IPS-20b (cell line): ENCODE measurements around the gene AMFR.

ENCODE experiments used
- H3K27ac ChIP-seq: one replicate; pipeline ENCODE4 v1.5.1; 2013; ENCODE audit warnings: low read length
- H3K27me3 ChIP-seq: 2 replicates; pipeline ENCODE4 v1.6.1; 2013; ENCODE audit warnings: mild to moderate bottlenecking, low read length, inconsistent platforms; ENCODE audit not compliant: insufficient read depth
- H3K36me3 ChIP-seq: 2 replicates; pipeline ENCODE4 v1.6.1; 2013; ENCODE audit warnings: low read depth, mild to moderate bottlenecking, inconsistent platforms, low read length, moderate library complexity; ENCODE audit not compliant: insufficient read depth
- H3K4me1 ChIP-seq: 2 replicates; pipeline ENCODE4 v1.6.1; 2013; ENCODE audit warnings: mild to moderate bottlenecking, control low read depth, inconsistent platforms, low read length, moderate library complexity; ENCODE audit not compliant: insufficient read depth
- H3K4me3 ChIP-seq: 2 replicates; pipeline ENCODE4 v1.5.1; 2013; ENCODE audit warnings: mild to moderate bottlenecking, low read length, inconsistent platforms
- H3K9ac ChIP-seq: 2 replicates; pipeline ENCODE4 v1.6.1; 2013; ENCODE audit warnings: low read depth, mild to moderate bottlenecking, inconsistent platforms, low read length, moderate library complexity
- H3K9me3 ChIP-seq: 2 replicates; pipeline ENCODE4 v1.6.1; 2013; ENCODE audit warnings: mild to moderate bottlenecking, low read depth, low read length, inconsistent platforms; ENCODE audit not compliant: insufficient read depth

Gene AMFR

GRCh38 chr16:56332464-56333079 is 92.8 kb downstream of the AMFR start:
- Histone ChIP-seq H3K4me3 (no peak overlapping the region), H3K27me3 (no peaks in the 10 kb centered on the region)

GRCh38 chr16:56331915-56332314 is 93.4 kb downstream of the AMFR start:
- no peak overlapping the region for H3K4me3 ChIP-seq
- no peaks in the 10 kb centered on the region for H3K27me3 ChIP-seq
- no peak overlapping the region for H3K27ac ChIP-seq
- H3K4me1 ChIP-seq: no peaks in the 10 kb centered on the region
- no peaks in the 10 kb centered on the region for H3K9me3 ChIP-seq
- H3K36me3 ChIP-seq: no peaks in the 10 kb centered on the region
- H3K9ac ChIP-seq: no peak overlapping the region

More at GRCh38 chr16:56332464-56333079, 92.8 kb downstream of the AMFR start:
- H3K4me1 ChIP-seq: no peaks in the 10 kb centered on the region
- H3K36me3 ChIP-seq: no peaks in the 10 kb centered on the region
- H3K9me3 ChIP-seq: no peaks in the 10 kb centered on the region
- H3K9ac ChIP-seq: no peak overlapping the region
- H3K27ac ChIP-seq: no peak overlapping the region

DNA sequence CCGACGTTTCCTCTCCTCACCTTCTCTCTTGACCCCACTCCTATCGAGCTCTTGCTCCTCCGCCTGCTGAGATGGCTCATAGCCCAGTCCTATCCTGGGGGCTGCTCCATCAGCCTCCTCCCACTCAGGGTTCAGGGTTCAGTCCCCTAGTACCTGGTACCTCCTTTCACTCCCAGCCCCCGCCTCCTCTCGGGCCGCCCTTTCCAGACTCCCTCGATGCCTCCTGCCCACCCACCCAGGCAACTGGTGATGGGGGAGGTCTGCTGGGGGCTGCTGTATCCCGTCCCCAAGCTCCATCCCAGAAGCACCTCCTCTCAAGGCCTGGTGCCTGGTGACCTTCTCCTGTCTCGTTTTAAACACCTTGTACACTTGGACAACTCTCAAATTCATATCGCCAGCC is 93.9 kb downstream of the AMFR start:
- Histone ChIP-seq H3K9ac (no peak overlapping the region), H3K27me3 (no peaks in the 10 kb centered on the region), H3K27ac (no peak overlapping the region), H3K4me3 (no peak overlapping the region), H3K9me3 (no peaks in the 10 kb centered on the region), H3K36me3 (no peaks in the 10 kb centered on the region), H3K4me1 (no peaks in the 10 kb centered on the region)

GRCh38 chr16:56330476-56330875 is 94.9 kb downstream of the AMFR start:
- H3K9me3 ChIP-seq: no peaks in the 10 kb centered on the region
- no peak overlapping the region for H3K27ac ChIP-seq
- H3K36me3 ChIP-seq: no peaks in the 10 kb centered on the region
- H3K27me3 ChIP-seq: no peaks in the 10 kb centered on the region
- H3K4me1 ChIP-seq: no peaks in the 10 kb centered on the region
- no peak overlapping the region for H3K4me3 ChIP-seq
- no peak overlapping the region for H3K9ac ChIP-seq

GRCh38 chr16:56329887-56330286 is 95.5 kb downstream of the AMFR start:
- H3K4me1 ChIP-seq: no peaks in the 10 kb centered on the region
- no peak overlapping the region for H3K9ac ChIP-seq
- no peaks in the 10 kb centered on the region for H3K27me3 ChIP-seq
- no peak overlapping the region for H3K4me3 ChIP-seq
- no peaks in the 10 kb centered on the region for H3K9me3 ChIP-seq
- no peak overlapping the region for H3K27ac ChIP-seq
- H3K36me3 ChIP-seq: no peaks in the 10 kb centered on the region

DNA sequence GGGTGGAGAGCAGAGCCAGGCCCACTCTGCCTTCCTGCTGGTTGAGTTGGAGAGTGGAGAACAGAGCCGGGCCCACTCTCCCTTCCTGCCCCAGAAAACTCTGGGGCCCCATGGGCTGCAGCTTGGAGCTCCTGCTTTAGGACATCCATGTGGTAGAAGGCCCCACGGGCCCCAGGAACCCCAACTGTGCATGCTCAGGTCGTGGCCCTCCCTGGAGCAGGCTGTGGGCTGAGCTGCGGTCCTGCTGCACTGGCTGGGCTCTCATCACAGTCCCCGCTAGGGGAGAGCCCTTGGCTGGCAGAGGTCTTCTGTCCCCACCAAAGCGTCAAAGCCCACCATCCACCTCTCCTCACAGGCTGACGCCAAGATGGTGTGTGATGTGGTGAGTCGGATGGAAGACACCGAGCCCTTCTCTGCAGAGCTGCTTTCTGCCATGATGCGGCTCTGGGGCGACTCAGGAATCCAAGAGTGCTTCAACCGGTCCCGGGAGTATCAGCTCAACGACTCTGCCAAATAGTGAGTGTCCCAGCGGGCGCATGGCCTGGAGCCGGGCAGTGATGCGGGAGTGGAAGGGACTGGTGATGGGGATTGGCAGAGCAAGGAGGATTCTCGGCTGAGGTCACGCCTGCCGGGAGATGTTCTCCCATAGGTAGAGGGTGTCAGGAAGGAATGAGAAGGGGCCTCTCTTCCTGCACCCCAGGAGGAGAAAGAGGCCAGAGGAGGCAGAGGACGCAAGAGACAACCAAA is 96.9 kb downstream of the AMFR start:
- H3K4me3 ChIP-seq: no peak overlapping the region
- no peaks in the 10 kb centered on the region for H3K36me3 ChIP-seq
- H3K27me3 ChIP-seq: no peaks in the 10 kb centered on the region
- no peak overlapping the region for H3K9ac ChIP-seq
- no peaks in the 10 kb centered on the region for H3K4me1 ChIP-seq
- no peak overlapping the region for H3K27ac ChIP-seq
- H3K9me3 ChIP-seq: no peaks in the 10 kb centered on the region

- Histone ChIP-seq H3K4me3 (no peak overlapping the region), H3K27ac (no peak overlapping the region), H3K4me1 (no peaks in the 10 kb centered on the region), H3K36me3 (no peaks in the 10 kb centered on the region), H3K9ac (no peak overlapping the region), H3K9me3 (no peaks in the 10 kb centered on the region), H3K27me3 (no peaks in the 10 kb centered on the region)
These were observed 97.5 kb downstream of the AMFR start for GRCh38 chr16:56327929-56328258.

- Histone ChIP-seq H3K4me3 (no peak overlapping the region), H3K36me3 (no peaks in the 10 kb centered on the region), H3K27me3 (no peaks in the 10 kb centered on the region), H3K4me1 (no peaks in the 10 kb centered on the region), H3K9ac (no peak overlapping the region), H3K9me3 (no peaks in the 10 kb centered on the region), H3K27ac (no peak overlapping the region)
These were observed 98.0 kb downstream of the AMFR start for GRCh38 chr16:56327071-56327928.

DNA sequence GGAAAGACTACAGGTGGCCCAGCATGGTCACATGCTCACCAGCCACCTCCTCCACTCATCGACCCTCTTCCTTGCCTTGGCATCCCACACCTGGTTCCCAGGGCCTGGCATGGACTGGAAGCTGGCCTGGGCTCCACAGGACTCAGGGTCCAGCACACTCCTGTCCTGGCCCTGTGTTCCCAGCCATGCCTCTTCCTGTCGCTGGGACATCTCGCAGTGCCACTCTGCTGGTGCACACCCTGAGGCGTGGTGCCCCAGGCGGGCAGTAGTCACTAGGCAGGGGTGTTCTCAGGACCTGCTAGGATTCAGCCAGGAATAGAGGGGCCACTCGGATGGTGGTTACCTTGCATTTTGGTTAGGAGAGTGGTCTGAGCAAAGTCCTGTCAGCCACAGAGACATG is 99.4 kb downstream of the AMFR start:
- no peaks in the 10 kb centered on the region for H3K27me3 ChIP-seq
- H3K9me3 ChIP-seq: no peaks in the 10 kb centered on the region
- H3K9ac ChIP-seq: no peak overlapping the region
- no peak overlapping the region for H3K27ac ChIP-seq
- H3K4me3 ChIP-seq: no peak overlapping the region
- no peaks in the 10 kb centered on the region for H3K36me3 ChIP-seq
- H3K4me1 ChIP-seq: no peaks in the 10 kb centered on the region

GRCh38 chr16:56324406-56324805 is 100.9 kb downstream of the AMFR start:
- H3K36me3 ChIP-seq: no peaks in the 10 kb centered on the region

DNA sequence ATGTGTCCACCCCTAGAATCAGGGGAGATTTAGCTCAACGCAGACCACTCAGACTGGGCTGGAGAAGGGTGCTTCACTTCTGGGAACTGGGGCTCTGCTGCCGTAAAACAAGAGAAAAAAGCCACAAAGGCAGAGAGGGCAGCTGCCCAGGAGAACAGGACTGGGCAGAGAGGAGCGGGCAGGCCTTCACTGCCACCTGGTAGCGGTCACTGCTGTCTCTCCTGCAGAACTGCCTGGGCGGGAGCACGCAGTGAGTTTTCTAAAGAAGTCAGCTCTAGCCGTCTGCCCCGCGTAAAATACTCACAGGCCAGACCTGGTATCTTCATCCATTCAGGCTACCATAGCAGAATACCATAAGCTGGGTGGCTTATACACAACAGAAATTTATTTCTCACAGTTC is 103.8 kb downstream of the AMFR start:
- Histone ChIP-seq H3K9me3 (no peaks in the 10 kb centered on the region), H3K4me1 (no peaks in the 10 kb centered on the region), H3K4me3 (no peak overlapping the region), H3K27ac (no peak overlapping the region), H3K27me3 (peaks cover 14% of the 10 kb centered on the region), H3K36me3 (no peaks in the 10 kb centered on the region), H3K9ac (no peak overlapping the region)

More at GRCh38 chr16:56324406-56324805, 100.9 kb downstream of the AMFR start:
- Histone ChIP-seq H3K9ac (no peak overlapping the region), H3K27ac (no peak overlapping the region), H3K4me3 (no peak overlapping the region), H3K9me3 (no peaks in the 10 kb centered on the region), H3K4me1 (no peaks in the 10 kb centered on the region), H3K27me3 (no peaks in the 10 kb centered on the region)
